ENCODE measurements around the gene GASK1B. TPM values are rescaled to one million over a fixed set of nuclear protein-coding genes. Genes with fewer than 3 reads are reported as not detected.

Gene GASK1B
- 100 to 1,000 TPM; 147 to 169 TPM for total RNA-seq

DNA sequence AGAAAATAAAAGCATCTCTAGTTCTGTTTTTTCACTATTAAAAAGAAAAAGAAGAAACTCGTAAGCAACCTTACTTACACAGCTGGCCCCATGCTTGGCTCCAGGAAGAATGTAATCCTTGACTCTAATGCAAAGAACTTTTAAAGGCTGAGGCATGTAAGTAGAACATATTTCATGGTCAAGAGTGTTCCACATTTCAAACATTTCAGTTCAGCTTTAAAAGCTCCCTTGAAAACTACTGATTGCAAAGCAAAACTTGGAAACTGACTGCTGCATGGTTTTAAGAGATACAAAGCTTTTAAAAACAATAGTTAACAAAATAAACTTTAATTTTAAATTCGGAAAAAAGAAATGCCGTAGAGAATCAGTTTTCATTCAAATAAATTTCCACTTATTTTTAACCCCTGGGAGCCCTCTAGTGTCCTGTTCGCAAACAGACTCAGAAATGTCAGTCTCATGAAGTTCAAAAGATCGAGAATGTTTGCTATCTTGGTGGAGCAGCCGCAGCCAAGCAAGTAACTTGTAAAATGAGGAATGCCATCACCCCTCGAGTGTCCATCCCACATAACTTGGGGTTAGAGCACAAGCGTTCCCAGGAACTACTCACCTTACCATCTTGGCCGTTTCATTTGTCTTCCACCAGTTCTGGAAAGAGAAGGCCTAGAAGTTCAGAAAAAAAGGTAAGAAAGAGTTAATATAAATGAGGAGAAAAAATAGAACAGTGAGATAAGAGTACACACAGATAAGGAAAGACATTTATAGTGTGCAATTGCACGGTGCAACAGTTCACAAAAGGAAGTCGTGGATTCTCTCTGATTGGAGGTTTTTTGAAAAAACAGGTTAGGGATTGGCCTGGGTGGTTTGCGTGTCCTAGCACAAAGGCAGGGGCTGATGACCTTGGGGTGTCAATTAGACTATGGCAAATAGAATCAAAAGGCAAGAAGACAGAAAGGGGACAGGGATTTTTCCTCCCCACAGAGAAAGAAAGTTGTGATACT is at the start of gene GASK1B:
TSS of gene GASK1B (minus strand) at position 765 of the 998 bp plus-strand sequence. CDS start 1,650 bp downstream, outside the sequence.
- TF ChIP-seq, protein P1, sequence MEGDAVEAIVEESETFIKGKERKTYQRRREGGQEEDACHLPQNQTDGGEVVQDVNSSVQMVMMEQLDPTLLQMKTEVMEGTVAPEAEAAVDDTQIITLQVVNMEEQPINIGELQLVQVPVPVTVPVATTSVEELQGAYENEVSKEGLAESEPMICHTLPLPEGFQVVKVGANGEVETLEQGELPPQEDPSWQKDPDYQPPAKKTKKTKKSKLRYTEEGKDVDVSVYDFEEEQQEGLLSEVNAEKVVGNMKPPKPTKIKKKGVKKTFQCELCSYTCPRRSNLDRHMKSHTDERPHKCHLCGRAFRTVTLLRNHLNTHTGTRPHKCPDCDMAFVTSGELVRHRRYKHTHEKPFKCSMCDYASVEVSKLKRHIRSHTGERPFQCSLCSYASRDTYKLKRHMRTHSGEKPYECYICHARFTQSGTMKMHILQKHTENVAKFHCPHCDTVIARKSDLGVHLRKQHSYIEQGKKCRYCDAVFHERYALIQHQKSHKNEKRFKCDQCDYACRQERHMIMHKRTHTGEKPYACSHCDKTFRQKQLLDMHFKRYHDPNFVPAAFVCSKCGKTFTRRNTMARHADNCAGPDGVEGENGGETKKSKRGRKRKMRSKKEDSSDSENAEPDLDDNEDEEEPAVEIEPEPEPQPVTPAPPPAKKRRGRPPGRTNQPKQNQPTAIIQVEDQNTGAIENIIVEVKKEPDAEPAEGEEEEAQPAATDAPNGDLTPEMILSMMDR (IDR thresholded peaks at IDR 0.05): peak; percentile 44
- H3K27me3 ChIP-seq (replicated peaks; ENCODE audit: insufficient read depth): no peaks in the 10 kb centered on the region
- no peaks in the 10 kb centered on the region for H3K9me3 ChIP-seq
- peak within 1 kb of the TSS; percentile 84 for H3K4me3 ChIP-seq
- DNase-seq (ENCODE audit: low spot score) (no peak), ATAC-seq (ENCODE audit: insufficient number of reproducible peaks, low FRiP score, low read depth) (no peak)
- peak within 1 kb of the TSS; percentile 93 to 98 for H3K27ac ChIP-seq
- no peaks in the 10 kb centered on the region for H3K36me3 ChIP-seq
- H3K4me1 ChIP-seq (ENCODE audit: control insufficient read depth in 1 of 2, low read depth in 2 of 2): peaks cover 28 to 57% of the 10 kb centered on the region in 2 donors

- DNase-seq (ENCODE audit: low spot score) (no peak), ATAC-seq (ENCODE audit: insufficient number of reproducible peaks, low FRiP score, low read depth) (no peak)
- Histone ChIP-seq H3K4me1 (ENCODE audit: control insufficient read depth in 1 of 2, low read depth in 2 of 2) (peaks cover 5 to 18% of the 10 kb centered on the region in 2 donors), H3K27ac (no peak overlapping the region), H3K27me3 (replicated peaks; ENCODE audit: insufficient read depth) (no peaks in the 10 kb centered on the region), H3K36me3 (no peaks in the 10 kb centered on the region), H3K9me3 (no peaks in the 10 kb centered on the region), H3K4me3 (no peak overlapping the region)
- TF ChIP-seq, protein P1 (IDR thresholded peaks at IDR 0.05): no peak
These were observed 46.8 kb upstream of the GASK1B start for GRCh38 chr4:158219623-158220022.

- Histone ChIP-seq H3K27me3 (replicated peaks; ENCODE audit: insufficient read depth) (no peaks in the 10 kb centered on the region), H3K36me3 (no peaks in the 10 kb centered on the region), H3K4me1 (ENCODE audit: control insufficient read depth in 1 of 2, low read depth in 2 of 2) (peaks cover 5 to 18% of the 10 kb centered on the region in 2 donors), H3K27ac (peak overlapping the region; percentile 59 to 73), H3K9me3 (no peaks in the 10 kb centered on the region), H3K4me3 (no peak overlapping the region)
- no peak for DNase-seq (ENCODE audit: low spot score)
- peak; percentile 69 for ATAC-seq (ENCODE audit: insufficient number of reproducible peaks, low FRiP score, low read depth)
- TF ChIP-seq, protein P1 (IDR thresholded peaks at IDR 0.05): no peak
These were observed 44.9 kb upstream of the GASK1B start for GRCh38 chr4:158217763-158218162.

DNA sequence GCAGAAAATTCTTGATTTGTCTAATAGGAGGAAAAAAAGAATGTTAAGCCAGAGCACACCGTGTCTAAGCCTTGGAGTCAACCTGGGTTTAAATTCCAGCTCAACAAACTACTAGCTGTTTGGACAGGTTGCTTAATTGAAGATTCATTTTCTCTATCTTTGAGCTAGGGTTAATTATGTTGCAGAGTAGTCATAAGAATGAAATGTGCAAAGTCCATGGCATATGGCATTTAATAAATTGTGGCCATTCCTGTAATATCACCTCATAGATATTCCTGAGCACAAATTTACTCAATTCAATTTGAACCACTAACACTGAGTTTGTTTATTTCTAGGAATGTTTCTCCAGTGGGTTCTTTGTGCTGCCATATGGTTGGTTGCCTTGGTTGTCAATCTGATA is 42.0 kb upstream of the GASK1B start:
- ATAC-seq (ENCODE audit: insufficient number of reproducible peaks, low FRiP score, low read depth) (no peak), DNase-seq (ENCODE audit: low spot score) (no peak)
- H3K9me3 ChIP-seq: no peaks in the 10 kb centered on the region
- TF ChIP-seq, protein P1 (IDR thresholded peaks at IDR 0.05): no peak
- no peaks in the 10 kb centered on the region for H3K27me3 ChIP-seq (replicated peaks; ENCODE audit: insufficient read depth)
- peaks cover 11 to 32% of the 10 kb centered on the region in 2 donors for H3K4me1 ChIP-seq (ENCODE audit: control insufficient read depth in 1 of 2, low read depth in 2 of 2)
- H3K36me3 ChIP-seq: no peaks in the 10 kb centered on the region
- H3K27ac ChIP-seq: no peak overlapping the region
- no peak overlapping the region for H3K4me3 ChIP-seq

DNA sequence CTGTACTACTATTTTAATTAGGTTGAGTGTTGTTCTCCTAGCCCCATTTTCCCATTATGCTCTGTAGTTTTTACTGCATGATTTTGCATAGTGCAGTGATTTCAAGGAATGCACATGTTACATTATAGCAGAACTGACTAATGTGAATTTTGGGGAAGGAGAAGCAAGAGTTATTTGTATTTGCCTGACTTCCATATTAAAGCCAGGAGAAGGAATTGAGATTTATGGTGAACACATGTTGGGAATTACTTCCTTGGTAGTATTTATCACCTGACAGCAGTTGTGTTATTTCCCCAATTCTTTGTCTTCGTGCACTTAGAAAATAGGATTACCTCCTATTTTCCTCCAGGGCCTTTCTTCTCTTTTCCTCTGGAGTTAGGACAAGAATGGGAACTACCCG is 40.6 kb upstream of the GASK1B start:
- H3K36me3 ChIP-seq: no peaks in the 10 kb centered on the region
- DNase-seq (ENCODE audit: low spot score) (no peak), ATAC-seq (ENCODE audit: insufficient number of reproducible peaks, low FRiP score, low read depth) (no peak)
- no peak overlapping the region for H3K4me3 ChIP-seq
- peak overlapping the region in 1 of 2 donors; percentile 26 for H3K27ac ChIP-seq
- TF ChIP-seq, protein P1 (IDR thresholded peaks at IDR 0.05): no peak
- no peaks in the 10 kb centered on the region for H3K9me3 ChIP-seq
- peaks cover 11 to 45% of the 10 kb centered on the region in 2 donors for H3K4me1 ChIP-seq (ENCODE audit: control insufficient read depth in 1 of 2, low read depth in 2 of 2)
- no peaks in the 10 kb centered on the region for H3K27me3 ChIP-seq (replicated peaks; ENCODE audit: insufficient read depth)

Data from thoracic aorta (tissue), 2 donors.